Measurements from ENCODE around the gene PELI1. TPM values are rescaled to one million over a fixed set of nuclear protein-coding genes. Genes with fewer than 3 reads are reported as not detected.
"Not testable (repeated sequence)": the region's sequence is repeated elsewhere in the genome, so short reads cannot be mapped to it uniquely, and the experiment has no call there.

The PELI1 gene
- total RNA-seq, 1 donor from 2014 or later: 60.4 TPM

DNA sequence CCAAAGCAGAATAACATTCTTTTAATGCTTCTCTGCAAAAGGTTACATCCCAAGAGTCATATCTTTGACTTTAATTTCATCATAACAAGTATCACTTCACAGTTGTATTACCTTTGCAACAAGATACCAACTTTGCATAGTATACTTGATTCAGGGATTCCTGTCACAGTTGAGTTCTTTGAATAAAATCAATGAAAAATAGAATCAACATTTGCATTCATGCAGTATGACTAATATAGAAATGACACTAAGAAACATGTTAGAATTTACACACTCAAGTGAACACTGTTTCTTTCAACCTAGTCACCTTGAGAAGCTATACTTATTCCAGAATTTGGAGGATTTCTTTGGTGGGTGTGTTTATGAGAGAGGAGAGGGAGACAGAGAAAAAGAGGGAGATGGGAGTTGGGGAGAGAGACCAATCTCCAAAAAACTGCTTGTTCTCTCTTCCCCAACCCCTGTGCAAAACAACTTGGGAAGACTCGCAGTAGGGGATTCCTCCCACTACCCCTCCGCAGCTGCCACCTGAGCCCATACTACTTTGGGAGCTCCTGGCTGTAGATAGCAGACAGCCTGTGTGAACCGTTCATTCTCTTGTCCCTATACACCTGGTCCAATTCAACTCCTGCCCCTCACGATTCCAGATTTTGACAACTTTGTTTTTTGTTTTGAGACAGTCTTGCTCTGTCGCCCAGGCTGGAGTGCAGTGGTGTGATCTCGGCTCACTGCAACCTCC lies 57.7 kb downstream of the PELI1 start:
- no peak overlapping the region for H3K27ac ChIP-seq
- no peaks in the 10 kb centered on the region for H3K27me3 ChIP-seq
- no peaks in the 10 kb centered on the region for H3K9me3 ChIP-seq
- H3K4me3 ChIP-seq: no peak overlapping the region
- H3K4me1 ChIP-seq: no peaks in the 10 kb centered on the region
- no peak for DNase-seq (ENCODE audit: extremely low spot score in 2 of 2)
- intact Hi-C loops (cut with DNase I): no loop called here
- peaks cover 0 to 9% of the 10 kb centered on the region in 2 donors for H3K36me3 ChIP-seq
- no peak for TF ChIP-seq POLR2A (IDR thresholded peaks at IDR 0.05)
- TF ChIP-seq, protein P1, sequence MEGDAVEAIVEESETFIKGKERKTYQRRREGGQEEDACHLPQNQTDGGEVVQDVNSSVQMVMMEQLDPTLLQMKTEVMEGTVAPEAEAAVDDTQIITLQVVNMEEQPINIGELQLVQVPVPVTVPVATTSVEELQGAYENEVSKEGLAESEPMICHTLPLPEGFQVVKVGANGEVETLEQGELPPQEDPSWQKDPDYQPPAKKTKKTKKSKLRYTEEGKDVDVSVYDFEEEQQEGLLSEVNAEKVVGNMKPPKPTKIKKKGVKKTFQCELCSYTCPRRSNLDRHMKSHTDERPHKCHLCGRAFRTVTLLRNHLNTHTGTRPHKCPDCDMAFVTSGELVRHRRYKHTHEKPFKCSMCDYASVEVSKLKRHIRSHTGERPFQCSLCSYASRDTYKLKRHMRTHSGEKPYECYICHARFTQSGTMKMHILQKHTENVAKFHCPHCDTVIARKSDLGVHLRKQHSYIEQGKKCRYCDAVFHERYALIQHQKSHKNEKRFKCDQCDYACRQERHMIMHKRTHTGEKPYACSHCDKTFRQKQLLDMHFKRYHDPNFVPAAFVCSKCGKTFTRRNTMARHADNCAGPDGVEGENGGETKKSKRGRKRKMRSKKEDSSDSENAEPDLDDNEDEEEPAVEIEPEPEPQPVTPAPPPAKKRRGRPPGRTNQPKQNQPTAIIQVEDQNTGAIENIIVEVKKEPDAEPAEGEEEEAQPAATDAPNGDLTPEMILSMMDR (IDR thresholded peaks at IDR 0.05): no peak
- no peak for TF ChIP-seq POLR2AphosphoS5 (IDR thresholded peaks at IDR 0.05; ENCODE audit: insufficient read depth in 1 of 2, low read depth in 1 of 2)

DNA sequence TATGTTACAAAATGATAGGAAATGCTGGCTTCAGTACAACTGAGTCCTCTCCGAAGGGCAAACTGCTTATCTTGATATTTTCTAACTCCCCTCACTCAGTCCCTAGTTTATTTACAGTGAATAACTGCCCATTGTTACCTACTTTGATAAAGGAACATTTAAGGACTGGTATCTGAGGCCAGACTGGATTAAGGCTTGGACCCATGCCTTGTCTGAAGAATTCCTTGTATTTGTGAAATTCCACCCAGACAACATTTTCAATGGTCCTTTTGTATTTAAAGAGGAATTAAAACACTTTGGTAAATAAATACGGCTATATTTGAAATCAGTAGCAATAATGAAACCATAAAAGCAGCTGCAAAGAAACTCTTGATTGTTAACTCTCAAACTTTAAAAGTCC lies 58.3 kb downstream of the PELI1 start:
- Histone ChIP-seq H3K4me3 (no peak overlapping the region), H3K9me3 (no peaks in the 10 kb centered on the region), H3K4me1 (no peaks in the 10 kb centered on the region), H3K27me3 (no peaks in the 10 kb centered on the region), H3K27ac (no peak overlapping the region), H3K36me3 (peaks cover 0 to 4% of the 10 kb centered on the region in 2 donors)
- no peak for DNase-seq (ENCODE audit: extremely low spot score in 2 of 2)
- intact Hi-C loops (cut with DNase I): no loop called here
- TF ChIP-seq POLR2A (IDR thresholded peaks at IDR 0.05) (no peak), POLR2AphosphoS5 (IDR thresholded peaks at IDR 0.05; ENCODE audit: insufficient read depth in 1 of 2, low read depth in 1 of 2) (no peak)
- TF ChIP-seq, protein P1 (IDR thresholded peaks at IDR 0.05): no peak

DNA sequence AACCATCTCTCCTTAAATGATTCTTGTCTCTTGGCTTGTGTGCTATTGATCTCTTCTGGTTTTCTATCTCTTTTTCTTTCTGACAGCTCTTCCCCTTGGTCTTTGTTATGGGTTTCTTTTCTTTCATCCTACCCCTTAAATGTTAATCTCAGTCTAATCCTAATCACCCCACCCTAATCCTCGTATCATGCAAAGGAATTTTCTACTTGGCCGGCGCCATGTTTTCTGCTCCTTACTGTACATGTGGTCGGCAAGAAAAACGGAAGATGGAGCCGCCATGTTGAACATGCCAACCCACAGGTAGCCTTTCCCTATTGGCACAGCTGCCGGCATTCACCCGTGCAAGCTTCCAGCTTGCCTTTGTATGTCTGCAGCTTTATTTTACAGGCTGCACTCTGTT lies 63.2 kb downstream of the PELI1 start:
- Histone ChIP-seq H3K36me3 (no peaks in the 10 kb centered on the region), H3K4me1 (no peaks in the 10 kb centered on the region), H3K9me3 (no peaks in the 10 kb centered on the region), H3K27ac (no peak overlapping the region), H3K4me3 (no peak overlapping the region), H3K27me3 (no peaks in the 10 kb centered on the region)
- intact Hi-C loops (cut with DNase I): no loop called here
- DNase-seq (ENCODE audit: extremely low spot score in 2 of 2): no peak
- TF ChIP-seq, protein P1 (IDR thresholded peaks at IDR 0.05): no peak
- TF ChIP-seq POLR2A (IDR thresholded peaks at IDR 0.05): no peak
- no peak for TF ChIP-seq POLR2AphosphoS5 (IDR thresholded peaks at IDR 0.05; ENCODE audit: insufficient read depth in 1 of 2, low read depth in 1 of 2)

DNA sequence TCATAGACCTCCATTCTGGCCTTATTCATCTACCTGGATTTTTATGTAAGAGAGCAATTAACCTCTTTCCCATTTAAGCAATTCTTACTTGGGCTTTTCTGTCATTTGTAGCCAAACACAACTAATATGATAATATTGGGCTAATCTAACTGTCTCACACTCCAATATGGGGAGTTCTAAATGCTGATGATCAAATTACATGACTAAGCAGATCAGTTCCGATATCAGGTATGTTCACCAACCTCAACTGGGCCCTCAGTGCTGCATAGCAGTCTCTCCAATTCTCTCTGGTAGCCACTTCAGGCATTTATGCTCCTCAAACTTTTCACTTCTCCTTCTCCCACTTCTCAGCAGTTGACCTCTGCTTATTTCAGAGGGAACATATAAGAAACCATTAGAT lies 64.0 kb downstream of the PELI1 start:
- no peaks in the 10 kb centered on the region for H3K36me3 ChIP-seq
- TF ChIP-seq POLR2AphosphoS5 (IDR thresholded peaks at IDR 0.05; ENCODE audit: insufficient read depth in 1 of 2, low read depth in 1 of 2) (no peak), POLR2A (IDR thresholded peaks at IDR 0.05) (no peak)
- TF ChIP-seq, protein P1 (IDR thresholded peaks at IDR 0.05): no peak
- intact Hi-C loops (cut with DNase I): no loop called here
- no peak overlapping the region for H3K4me3 ChIP-seq
- H3K9me3 ChIP-seq: no peaks in the 10 kb centered on the region
- no peaks in the 10 kb centered on the region for H3K4me1 ChIP-seq
- H3K27me3 ChIP-seq: no peaks in the 10 kb centered on the region
- H3K27ac ChIP-seq: no peak overlapping the region
- DNase-seq (ENCODE audit: extremely low spot score in 2 of 2): no peak

DNA sequence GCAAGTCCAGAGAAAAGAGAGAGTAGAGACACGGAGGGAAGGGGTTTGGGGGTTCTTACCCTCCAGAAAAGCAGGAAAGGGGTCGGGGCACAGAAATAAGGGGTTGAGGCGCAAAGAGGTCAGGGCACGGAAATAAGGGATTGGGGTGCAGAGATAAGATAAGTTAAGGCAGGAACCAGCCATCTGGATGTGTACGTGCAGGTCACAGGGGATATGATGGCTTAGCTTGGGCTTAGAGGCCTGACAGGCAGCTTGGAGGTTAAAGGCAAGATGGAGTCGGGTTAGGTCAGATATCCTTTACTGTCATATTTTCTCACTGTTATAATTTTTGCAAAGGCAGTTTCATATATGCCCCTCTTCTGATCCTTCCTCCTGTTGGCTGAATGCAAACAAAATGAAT lies 64.5 kb downstream of the PELI1 start:
- H3K36me3 ChIP-seq; H3K4me1 ChIP-seq; H3K4me3 ChIP-seq; H3K9me3 ChIP-seq; H3K27ac ChIP-seq; DNase-seq (ENCODE audit: extremely low spot score in 2 of 2); H3K27me3 ChIP-seq; intact Hi-C loops (cut with DNase I): not testable (repeated sequence)

DNA sequence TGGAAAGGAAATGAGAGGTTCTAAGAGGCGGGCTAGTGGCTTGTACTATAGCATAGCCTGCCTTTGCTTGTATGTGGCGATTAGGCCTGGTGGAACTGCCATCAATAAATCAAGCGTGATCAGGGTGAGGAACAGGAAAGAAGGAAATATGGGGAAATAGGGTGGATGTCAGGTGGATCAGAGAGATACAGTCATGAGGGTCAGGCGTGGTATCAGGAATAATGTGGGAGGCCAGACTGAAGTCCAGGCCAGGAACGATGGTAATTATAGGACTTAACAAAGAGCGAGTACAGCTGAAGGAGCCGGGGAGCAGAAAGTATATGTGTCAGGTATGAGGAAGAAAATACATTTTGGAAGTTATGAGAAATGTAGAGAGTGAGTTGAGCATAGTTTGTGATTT lies 67.4 kb downstream of the PELI1 start:
- intact Hi-C loops (cut with DNase I); H3K27ac ChIP-seq; H3K36me3 ChIP-seq; H3K27me3 ChIP-seq; H3K4me3 ChIP-seq; H3K9me3 ChIP-seq; DNase-seq (ENCODE audit: extremely low spot score in 2 of 2); H3K4me1 ChIP-seq: not testable (repeated sequence)

DNA sequence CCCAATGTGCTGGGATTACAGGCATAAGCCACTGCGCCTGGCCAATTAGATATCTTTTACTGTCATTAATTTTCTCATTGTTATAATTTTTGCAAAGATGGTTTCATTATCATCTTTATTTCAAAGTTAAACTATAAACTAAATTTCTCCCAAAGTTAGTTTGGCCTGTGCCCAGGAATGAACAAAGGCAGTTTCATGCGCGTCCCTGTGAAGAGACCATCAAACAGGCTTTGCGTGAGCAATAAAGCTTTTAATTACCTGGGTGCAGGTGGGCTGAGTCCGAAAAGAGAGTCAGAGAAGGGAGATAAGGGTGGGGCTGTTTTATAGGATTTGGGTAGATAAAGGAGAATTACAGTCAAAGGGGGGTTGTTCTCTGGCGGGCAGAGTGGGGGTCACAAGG lies 69.6 kb downstream of the PELI1 start:
- intact Hi-C loops (cut with DNase I); H3K4me3 ChIP-seq; DNase-seq (ENCODE audit: extremely low spot score in 2 of 2); H3K36me3 ChIP-seq; H3K9me3 ChIP-seq; H3K4me1 ChIP-seq; H3K27ac ChIP-seq; H3K27me3 ChIP-seq: not testable (repeated sequence)

Data from vagina (tissue), 2 donors.